GM19238 (cell line): ENCODE measurements around the gene DIPK2B.

ENCODE experiments used
- DNase-seq: peaks from one replicate; pipeline ENCODE4 v3.0.0; 2011; ENCODE audit warnings: low spot score; ENCODE audit not compliant: insufficient read length

The DIPK2B gene

GRCh38 chrX:45164021-45164621, 36.6 kb downstream of the DIPK2B start:
- DNase-seq = no peak

GRCh38 chrX:45157647-45158046, 43.0 kb downstream of the DIPK2B start:
- DNase-seq = no peak

- DNase-seq = no peak
Measured at GRCh38 chrX:45154462-45154861, 46.2 kb downstream of the DIPK2B start.

GRCh38 chrX:45154033-45154360, 46.7 kb downstream of the DIPK2B start:
- no peak for DNase-seq
